Measurements from ENCODE around the gene ADAT3.
A peak's percentile ranks its signal among the peaks of the same experiment; 100 is the strongest.

The ADAT3 gene

DNA sequence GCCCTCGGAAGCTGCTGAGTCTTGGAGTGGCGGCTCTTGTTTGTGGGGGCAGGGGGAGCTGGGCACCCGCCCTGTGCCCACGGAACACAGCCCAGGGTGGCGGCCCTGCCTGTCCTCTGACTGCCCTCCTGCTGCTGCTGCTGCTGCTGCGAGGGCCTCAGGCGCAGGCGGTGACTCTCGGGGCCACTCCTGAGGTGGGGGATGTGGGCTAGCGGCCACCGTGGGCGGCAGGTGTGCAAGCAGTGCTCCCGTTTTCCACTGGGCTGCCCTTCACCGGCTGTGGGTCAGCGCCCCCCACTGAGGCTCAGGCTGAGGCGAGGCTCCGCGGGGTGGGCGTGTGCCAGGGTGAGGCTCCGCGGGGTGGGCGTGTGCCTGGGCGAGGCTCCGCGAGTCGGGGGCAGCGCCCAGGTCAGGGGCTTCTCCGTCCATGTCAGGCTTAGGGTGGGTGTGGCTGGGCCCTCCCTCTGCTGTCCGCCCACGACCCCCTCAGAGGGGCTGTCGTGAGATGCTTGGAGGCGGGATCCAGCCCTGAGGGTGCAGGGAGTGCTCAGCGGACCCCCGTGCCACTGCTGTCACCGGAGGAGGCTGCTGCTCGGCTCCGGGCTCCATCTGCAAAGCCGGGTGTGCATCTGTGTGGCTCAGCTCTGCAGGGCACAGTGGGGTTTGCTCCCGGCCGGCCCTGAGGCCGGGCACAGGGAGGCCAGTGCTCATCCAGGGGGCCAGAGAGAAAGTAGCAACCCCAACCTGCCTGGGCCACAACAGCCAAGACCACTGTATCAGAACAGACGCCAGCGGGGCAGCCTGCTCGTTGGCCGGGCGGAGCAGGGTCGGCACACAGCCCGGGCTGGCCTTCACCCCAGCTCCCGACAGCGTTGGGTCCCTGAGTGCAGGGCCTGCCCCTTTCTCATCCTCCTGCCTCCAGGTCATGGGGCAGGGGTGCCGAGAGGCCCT, 50.2 kb downstream of the ADAT3 start:
- DNase-seq, result peak in 8 of 56 donors; percentile 4 to 38 (median 21)

DNA sequence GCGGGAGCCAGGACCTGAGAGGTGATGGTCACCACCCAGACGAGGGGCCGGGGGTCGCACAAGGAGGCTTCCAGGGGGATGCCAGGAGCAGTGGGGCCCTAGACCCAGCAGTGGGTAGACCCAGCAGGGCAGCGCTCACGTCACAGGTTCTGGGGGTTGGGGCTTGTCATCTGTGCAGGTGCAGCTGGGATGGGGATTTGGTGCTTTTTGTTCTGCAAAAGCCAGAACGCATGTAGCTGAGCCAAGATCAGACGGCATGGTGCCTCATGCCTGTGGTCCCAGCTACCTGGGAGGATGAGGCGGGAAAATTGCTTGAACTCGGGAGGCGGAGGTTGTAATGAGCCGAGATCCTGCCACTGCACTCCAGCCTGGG, 50.9 kb downstream of the ADAT3 start:
- peak in 4 of 56 donors; percentile 17 to 41 (median 24) for DNase-seq

DNA sequence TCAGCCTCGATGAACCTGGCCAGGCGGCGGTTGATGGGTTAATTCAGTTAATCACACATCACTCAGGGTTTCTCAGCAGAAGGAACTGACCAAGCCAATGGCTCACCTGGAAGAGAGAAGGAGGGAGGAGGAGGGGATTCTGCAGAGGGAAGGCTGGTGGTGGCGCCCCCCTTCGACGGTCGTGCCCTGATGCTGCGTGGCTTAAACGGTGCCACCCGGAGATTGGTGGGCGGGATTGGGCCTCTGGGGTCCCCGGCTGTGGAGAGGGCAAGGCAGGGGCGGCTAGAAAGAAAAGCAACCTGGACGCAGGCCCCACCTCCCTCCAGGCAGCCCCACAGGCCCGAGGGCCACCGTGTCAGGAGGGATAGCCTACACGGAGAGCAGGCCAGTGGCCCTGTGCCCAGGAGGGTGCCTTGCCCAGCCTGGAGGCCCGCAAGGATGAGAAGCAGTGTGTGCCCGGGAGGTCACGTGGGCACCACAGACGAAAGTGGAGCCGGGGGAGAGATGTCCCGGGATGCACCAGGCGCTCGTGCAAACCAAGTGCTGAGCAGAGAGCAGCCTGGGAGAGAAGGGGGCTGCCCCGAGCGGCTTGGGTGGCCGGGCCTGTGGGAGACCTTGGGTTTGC, 51.8 kb downstream of the ADAT3 start:
- DNase-seq, result peak; percentile 14 to 95 (median 80)

DNA sequence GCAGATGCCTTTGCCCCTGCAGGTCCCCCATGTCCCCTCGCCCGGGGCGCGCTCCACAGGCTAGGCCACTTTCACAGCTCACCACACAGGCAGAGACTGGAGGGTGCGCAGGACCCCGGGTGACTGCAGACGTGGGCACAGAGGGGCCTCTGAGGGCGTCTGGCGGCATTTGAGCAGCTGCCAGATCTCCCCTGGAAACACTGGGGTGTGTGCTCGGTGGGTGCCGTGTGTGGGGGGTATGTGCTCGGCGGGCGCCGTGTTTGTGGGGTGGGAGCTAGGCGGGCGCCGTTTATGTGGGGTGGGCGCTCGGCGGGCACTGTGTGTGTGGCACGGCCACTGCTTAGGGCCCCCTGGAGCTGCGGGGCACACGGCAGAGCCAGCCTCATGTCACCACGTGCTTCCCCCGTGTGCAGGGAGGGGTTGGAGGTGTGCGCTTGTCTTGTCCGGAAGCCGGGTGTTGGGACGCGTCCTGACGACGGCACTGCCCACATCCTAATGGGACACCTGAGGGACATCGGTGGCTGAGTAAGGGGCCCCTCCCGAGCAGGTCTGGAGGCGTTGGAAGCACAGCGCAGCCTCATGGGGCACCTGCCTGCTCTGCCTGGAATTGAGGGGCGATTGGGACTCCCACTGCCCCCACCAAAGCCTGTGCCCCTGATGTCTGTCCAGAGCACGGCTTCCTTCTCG, 52.5 kb downstream of the ADAT3 start:
- no peak for DNase-seq

DNA sequence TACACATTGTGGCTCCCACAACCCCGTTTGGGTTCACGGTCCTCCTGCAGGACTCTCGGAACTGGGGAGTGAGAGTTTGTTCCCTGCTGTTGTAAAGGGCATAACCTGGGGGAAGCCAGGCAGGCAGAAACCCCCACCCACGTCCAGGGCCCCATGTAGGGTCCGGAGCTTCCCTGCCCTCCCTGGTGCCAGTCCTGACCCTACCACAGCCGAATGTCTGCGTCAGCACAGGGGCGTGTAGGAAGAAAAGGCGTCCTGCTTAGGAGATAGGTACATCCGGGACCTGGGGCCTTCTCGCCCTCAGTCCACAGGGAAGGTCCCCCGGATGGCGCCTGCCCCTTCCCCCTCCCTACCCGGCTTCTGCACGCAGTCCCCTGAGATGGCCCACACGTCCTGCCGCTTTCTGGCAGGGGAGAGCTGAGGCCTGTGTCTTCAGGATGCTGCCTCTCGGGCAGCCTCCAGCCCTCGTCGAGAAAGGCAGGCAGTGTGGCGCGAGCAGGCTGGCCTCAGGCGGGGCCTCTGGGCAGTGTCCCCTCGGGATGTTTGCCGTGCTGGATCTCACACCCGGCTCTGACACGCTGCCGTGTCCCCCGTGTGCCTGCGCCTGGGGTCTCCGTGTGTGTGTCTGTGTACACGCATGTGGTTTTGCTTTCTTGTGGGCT, 54.9 kb downstream of the ADAT3 start:
- no peak for DNase-seq

DNA sequence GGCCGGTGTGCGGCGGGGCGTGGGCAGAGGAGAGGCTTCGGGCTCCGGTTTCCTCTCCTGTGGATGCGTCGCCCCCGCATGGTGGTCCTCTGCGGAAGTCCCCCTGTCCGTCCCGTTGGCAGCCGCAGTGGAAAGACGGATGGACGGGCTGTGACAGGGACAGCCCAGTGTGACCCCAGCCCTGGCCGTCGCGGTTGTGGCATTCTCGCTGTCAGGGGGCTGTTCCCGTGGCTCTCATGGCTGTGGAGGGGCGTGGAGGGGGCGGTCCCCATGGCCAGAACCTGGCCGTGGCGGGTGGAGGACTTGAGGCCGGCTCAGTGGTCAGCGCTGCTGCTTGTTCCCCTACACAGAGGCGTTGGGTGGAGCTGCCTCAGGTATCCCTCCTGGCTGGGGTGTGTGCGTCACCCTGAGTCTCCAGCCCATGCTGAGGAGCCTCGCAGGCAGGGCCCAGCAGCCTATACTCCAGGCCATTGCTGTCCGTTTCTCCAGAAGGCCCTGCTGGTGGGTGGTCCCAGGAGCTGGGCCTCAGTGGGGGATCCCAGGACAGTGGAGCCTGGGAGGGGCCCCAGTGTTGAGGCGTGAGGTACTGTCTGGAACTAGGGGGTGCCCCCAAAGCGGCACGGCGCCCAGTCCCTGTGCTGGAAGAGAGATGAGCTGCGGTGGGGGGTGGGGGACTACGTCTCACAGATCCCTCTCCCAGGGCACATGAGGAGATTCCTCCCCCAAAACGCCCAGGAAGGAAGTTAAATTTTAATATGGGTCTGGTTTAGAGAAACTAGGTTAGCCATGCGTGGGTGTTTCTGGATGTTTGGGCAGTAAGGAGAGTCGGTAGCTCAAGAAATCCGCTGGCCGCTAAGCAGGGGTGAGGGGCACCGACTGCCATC, 56.0 kb downstream of the ADAT3 start:
- no peak for DNase-seq

DNA sequence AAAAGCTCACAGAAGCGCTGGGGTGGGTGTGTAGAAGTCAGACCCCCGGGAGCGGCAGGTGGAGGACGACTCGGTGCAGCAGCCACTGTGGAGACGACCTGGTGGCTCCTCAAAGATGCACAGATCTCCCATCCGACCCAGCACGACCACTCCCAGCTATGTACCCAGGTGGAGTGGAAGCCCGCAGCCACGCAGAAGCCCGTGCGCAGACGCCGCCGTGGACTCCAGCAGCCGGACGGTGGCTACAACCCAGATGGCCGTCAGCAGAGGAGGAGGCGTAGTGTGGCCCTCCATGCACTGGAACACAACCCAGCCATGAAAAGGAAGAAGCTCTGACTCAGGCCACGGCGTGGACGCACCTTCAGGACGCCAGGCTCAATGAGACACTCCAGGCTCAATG, 57.5 kb downstream of the ADAT3 start:
- DNase-seq, result no peak

Measured in nucleus accumbens (tissue), 56 donors.